Lower leg skin (tissue), 3 donors: ENCODE results near the gene RAD51B.

Experiments
- CTCF ChIP-seq, 3 donors: fragments of 450-650 bp; IDR thresholded peaks; one replicate each; pipeline ENCODE4 v1.5.1; 2016; ENCODE audit warnings: antibody characterized with exemption in 3 of 3, mild to moderate bottlenecking in 3 of 3, moderate library complexity in 2 of 3
- POLR2A ChIP-seq, 2 donors: fragments of 450-650 bp; IDR thresholded peaks; one replicate each; pipeline ENCODE4 v1.6.1; 2016 to 2017; ENCODE audit warnings: antibody characterized with exemption in 2 of 2, mild to moderate bottlenecking in 1 of 2, moderate library complexity in 1 of 2

- no peak for TF ChIP-seq CTCF (IDR thresholded peaks at IDR 0.05)
- TF ChIP-seq POLR2A (IDR thresholded peaks at IDR 0.05), result no peak
Measured at GRCh38 chr14:68607867-68608573, 788.4 kb downstream of the RAD51B start.
